Fibroblast of peridontal ligament (primary cell): Measurements from ENCODE around the gene SERPINB7.
A peak's percentile ranks its signal among the peaks of the same experiment; 100 is the strongest.

Experiments
- DNase-seq: peaks from one replicate; pipeline ENCODE4 v3.0.0-alpha.2; 2010; ENCODE audit errors: extremely low read depth

The SERPINB7 gene

DNA sequence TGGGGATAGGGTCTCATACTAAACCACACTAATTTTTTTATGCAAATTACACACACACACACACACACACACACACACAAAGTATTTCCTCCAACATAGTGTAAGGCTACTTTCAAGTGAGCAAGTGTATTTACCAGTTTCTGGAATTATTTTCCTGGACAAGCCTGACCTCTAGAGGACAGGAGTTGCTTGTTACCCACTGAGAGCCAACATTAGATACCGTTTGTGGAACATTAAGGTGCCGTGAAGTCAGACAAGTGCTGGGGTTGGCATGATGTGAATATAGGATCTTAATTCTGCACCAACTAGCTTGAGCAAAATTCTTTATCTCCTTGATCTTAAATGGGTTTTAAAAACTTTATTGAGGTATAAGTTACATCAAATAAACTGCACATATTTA is 72.9 kb downstream of the SERPINB7 start:
- peak; percentile 75 for DNase-seq

DNA sequence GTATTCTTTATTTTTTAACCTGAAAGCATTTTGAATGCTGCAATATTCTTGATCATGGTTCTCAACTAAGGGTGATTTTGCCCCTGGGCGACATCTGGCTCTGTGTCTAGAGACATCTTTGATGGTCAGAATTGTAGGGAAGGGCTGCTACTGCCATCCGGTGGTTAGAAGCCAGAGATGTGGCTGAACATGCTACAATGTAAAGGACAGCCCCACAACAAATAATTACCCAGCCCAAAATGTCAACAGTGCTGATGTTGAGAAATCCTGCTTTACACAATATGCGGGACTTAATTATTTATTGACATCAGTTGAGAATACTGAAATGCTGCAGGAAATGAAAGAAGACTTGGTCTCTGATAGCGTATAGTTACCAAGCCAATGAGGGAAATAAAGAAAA is 74.8 kb downstream of the SERPINB7 start:
- DNase-seq: no peak

DNA sequence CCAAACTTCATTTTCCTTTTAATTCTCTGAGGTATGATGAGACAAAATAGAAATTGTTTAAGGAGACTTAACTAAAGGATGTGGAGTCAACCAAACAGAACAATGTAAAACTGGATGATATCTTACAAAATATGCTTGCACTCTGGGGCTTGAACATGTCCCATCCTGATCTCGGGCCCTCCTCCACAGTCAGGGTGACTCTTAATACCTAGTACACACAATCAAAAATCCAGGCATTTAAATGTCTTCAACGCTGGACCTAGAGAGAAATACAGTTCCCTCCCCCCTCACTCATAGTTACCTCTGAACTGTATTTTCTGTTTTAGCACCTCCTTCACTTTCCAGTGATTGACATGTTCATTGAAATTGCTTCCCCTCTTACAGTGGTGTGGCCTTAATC is 75.4 kb downstream of the SERPINB7 start:
- no peak for DNase-seq
